Measurements from ENCODE around the gene FLRT2.

FLRT2 gene, protein sequence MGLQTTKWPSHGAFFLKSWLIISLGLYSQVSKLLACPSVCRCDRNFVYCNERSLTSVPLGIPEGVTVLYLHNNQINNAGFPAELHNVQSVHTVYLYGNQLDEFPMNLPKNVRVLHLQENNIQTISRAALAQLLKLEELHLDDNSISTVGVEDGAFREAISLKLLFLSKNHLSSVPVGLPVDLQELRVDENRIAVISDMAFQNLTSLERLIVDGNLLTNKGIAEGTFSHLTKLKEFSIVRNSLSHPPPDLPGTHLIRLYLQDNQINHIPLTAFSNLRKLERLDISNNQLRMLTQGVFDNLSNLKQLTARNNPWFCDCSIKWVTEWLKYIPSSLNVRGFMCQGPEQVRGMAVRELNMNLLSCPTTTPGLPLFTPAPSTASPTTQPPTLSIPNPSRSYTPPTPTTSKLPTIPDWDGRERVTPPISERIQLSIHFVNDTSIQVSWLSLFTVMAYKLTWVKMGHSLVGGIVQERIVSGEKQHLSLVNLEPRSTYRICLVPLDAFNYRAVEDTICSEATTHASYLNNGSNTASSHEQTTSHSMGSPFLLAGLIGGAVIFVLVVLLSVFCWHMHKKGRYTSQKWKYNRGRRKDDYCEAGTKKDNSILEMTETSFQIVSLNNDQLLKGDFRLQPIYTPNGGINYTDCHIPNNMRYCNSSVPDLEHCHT

DNA sequence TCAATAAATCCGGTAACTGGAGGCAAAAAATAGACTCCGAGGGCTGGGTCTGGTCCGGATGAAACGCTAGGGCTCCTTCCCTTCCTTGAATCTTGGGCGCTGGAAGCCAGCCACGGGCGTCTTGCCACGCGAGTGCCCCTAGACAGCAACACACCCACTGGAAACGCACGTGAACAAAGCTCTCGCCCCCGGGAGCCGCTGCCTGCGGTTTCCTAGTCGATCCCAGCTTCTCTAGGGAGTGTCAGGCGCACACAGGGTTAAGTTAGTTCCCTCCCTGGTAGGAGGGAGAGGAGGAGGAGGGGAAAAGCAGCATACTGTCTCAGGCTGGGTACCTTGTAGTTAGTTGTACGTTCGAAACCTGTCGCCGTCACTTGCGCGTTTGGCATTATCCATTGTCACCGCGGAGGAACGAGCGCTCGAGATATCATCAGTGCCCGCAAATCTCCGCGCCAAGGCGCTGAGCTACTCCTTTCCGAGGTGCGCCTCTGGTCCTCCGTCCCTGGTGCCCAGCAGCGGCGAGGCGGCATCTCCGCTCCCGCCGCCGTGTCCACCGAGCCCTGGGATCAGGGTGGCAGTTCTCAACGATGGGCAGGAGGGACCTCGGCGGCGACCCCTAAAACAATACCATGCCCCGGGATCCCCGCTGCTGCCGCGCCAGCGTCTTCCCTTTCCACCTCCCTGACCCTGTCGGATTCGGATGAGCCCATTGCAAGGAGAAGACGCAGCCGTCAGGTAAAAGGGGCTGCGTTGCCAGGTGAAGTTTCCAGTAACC is at the start of gene FLRT2:
Gene FLRT2 (plus strand): TSS at position 342 of the 772 bp plus-strand sequence. CDS start 91,371 bp downstream, outside the sequence.
- no peak for TF ChIP-seq CEBPB (IDR thresholded peaks at IDR 0.05)
- TF ChIP-seq EP300 (IDR thresholded peaks at IDR 0.05; ENCODE audit: borderline replicate concordance): no peak
- no peak for TF ChIP-seq EGR1 (IDR thresholded peaks at IDR 0.05)
- no peak for TF ChIP-seq RAD21 (IDR thresholded peaks at IDR 0.05; ENCODE audit: low read depth)
- TF ChIP-seq YY1 (IDR thresholded peaks at IDR 0.05; ENCODE audit: low read depth): no peak
- TF ChIP-seq TCF12 (IDR thresholded peaks at IDR 0.05; ENCODE audit: low read depth): no peak
- TF ChIP-seq TEAD4 (IDR thresholded peaks at IDR 0.05): no peak
- TF ChIP-seq FOXM1 (IDR thresholded peaks at IDR 0.05; ENCODE audit: borderline replicate concordance, low read depth): no peak
- no peak for TF ChIP-seq NFIC (IDR thresholded peaks at IDR 0.05)
- TF ChIP-seq CREB1 (IDR thresholded peaks at IDR 0.05; ENCODE audit: low read depth): no peak
- TF ChIP-seq, protein P1, sequence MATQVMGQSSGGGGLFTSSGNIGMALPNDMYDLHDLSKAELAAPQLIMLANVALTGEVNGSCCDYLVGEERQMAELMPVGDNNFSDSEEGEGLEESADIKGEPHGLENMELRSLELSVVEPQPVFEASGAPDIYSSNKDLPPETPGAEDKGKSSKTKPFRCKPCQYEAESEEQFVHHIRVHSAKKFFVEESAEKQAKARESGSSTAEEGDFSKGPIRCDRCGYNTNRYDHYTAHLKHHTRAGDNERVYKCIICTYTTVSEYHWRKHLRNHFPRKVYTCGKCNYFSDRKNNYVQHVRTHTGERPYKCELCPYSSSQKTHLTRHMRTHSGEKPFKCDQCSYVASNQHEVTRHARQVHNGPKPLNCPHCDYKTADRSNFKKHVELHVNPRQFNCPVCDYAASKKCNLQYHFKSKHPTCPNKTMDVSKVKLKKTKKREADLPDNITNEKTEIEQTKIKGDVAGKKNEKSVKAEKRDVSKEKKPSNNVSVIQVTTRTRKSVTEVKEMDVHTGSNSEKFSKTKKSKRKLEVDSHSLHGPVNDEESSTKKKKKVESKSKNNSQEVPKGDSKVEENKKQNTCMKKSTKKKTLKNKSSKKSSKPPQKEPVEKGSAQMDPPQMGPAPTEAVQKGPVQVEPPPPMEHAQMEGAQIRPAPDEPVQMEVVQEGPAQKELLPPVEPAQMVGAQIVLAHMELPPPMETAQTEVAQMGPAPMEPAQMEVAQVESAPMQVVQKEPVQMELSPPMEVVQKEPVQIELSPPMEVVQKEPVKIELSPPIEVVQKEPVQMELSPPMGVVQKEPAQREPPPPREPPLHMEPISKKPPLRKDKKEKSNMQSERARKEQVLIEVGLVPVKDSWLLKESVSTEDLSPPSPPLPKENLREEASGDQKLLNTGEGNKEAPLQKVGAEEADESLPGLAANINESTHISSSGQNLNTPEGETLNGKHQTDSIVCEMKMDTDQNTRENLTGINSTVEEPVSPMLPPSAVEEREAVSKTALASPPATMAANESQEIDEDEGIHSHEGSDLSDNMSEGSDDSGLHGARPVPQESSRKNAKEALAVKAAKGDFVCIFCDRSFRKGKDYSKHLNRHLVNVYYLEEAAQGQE (IDR thresholded peaks at IDR 0.05; ENCODE audit: low read depth): no peak
- TF ChIP-seq TAF1 (IDR thresholded peaks at IDR 0.05; ENCODE audit: low read depth): no peak
- no peak for TF ChIP-seq ZBTB7A (IDR thresholded peaks at IDR 0.05; ENCODE audit: low read depth)
- TF ChIP-seq USF1 (IDR thresholded peaks at IDR 0.05): no peak
- TF ChIP-seq, protein P2, sequence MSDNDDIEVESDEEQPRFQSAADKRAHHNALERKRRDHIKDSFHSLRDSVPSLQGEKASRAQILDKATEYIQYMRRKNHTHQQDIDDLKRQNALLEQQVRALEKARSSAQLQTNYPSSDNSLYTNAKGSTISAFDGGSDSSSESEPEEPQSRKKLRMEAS (IDR thresholded peaks at IDR 0.05): no peak

GRCh38 chr14:85481471-85481870 is 48.5 kb upstream of the FLRT2 start:
- no peak for TF ChIP-seq EP300 (IDR thresholded peaks at IDR 0.05; ENCODE audit: borderline replicate concordance)
- TF ChIP-seq TAF1 (IDR thresholded peaks at IDR 0.05; ENCODE audit: low read depth): no peak

DNA sequence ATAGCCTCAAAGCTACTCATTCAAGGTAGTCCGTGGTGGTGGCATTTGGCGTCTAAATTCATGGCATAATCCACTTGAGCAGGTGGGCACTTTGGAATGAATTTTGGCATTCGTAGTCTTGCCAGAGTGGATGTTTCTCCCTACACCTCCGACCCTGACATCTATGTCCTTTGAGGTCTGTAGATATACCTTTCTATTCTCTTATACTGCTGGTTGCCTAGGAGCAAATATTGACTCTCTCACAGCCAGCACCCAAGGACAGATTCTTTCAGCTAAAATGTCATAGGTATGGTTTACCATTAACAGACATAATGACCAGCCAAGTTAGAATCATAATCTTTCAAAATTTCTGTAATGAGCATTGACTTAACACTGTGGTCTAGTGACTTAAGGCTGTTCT is 47.4 kb upstream of the FLRT2 start:
- TF ChIP-seq CEBPB (IDR thresholded peaks at IDR 0.05) (no peak), EGR1 (IDR thresholded peaks at IDR 0.05) (no peak), TAF1 (IDR thresholded peaks at IDR 0.05; ENCODE audit: low read depth) (no peak), CREB1 (IDR thresholded peaks at IDR 0.05; ENCODE audit: low read depth) (no peak), RAD21 (IDR thresholded peaks at IDR 0.05; ENCODE audit: low read depth) (no peak), TCF12 (IDR thresholded peaks at IDR 0.05; ENCODE audit: low read depth) (no peak), YY1 (IDR thresholded peaks at IDR 0.05; ENCODE audit: low read depth) (no peak)
- TF ChIP-seq, protein P1 (IDR thresholded peaks at IDR 0.05; ENCODE audit: low read depth): no peak

DNA sequence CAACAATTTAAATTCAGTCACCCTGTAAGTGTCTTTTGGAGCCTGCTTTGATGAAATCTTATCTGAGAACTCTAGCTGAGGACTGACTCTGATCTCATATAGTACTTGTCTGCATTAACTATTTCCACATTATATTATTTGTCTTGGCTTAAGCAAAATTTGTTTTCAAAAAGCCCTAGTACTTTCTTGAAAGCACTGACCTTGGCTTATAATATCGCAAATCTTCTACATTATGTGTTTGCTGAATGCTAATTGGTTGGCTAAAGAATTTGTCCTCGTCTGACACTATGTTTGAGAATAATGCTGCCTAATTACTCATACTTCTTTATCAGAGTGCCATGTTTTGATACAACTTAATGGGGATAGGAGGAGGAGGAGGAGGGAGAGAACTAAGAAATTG is 46.9 kb upstream of the FLRT2 start:
- TF ChIP-seq TAF1 (IDR thresholded peaks at IDR 0.05; ENCODE audit: low read depth): no peak
- TF ChIP-seq RAD21 (IDR thresholded peaks at IDR 0.05; ENCODE audit: low read depth): no peak
- TF ChIP-seq EP300 (IDR thresholded peaks at IDR 0.05; ENCODE audit: borderline replicate concordance): no peak
- TF ChIP-seq CEBPB (IDR thresholded peaks at IDR 0.05): no peak
- no peak for TF ChIP-seq YY1 (IDR thresholded peaks at IDR 0.05; ENCODE audit: low read depth)
- TF ChIP-seq CREB1 (IDR thresholded peaks at IDR 0.05; ENCODE audit: low read depth): no peak
- TF ChIP-seq NFIC (IDR thresholded peaks at IDR 0.05): no peak
- TF ChIP-seq, protein P1 (IDR thresholded peaks at IDR 0.05; ENCODE audit: low read depth): no peak
- TF ChIP-seq EGR1 (IDR thresholded peaks at IDR 0.05): no peak
- no peak for TF ChIP-seq TCF12 (IDR thresholded peaks at IDR 0.05; ENCODE audit: low read depth)
- no peak for TF ChIP-seq FOXM1 (IDR thresholded peaks at IDR 0.05; ENCODE audit: borderline replicate concordance, low read depth)
- TF ChIP-seq TEAD4 (IDR thresholded peaks at IDR 0.05): no peak

Measured in Ishikawa (cell line).